HTR-8/SVneo (cell line): Measurements from ENCODE around the gene PDE6G.
"Not testable (repeated sequence)": the region's sequence is repeated elsewhere in the genome, so short reads cannot be mapped to it uniquely, and the experiment has no call there.

Experiments used
- DNase-seq: peaks from one replicate; pipeline ENCODE4 v3.0.0; 2011; ENCODE audit warnings: low spot score, mixed read lengths; ENCODE audit not compliant: insufficient read length
- FAIRE-seq: peaks from 2 replicates; lab custom pipeline; 2011; peaks lifted over from hg19 to GRCh38; lab: Jason Lieb, UNC

Gene PDE6G

DNA sequence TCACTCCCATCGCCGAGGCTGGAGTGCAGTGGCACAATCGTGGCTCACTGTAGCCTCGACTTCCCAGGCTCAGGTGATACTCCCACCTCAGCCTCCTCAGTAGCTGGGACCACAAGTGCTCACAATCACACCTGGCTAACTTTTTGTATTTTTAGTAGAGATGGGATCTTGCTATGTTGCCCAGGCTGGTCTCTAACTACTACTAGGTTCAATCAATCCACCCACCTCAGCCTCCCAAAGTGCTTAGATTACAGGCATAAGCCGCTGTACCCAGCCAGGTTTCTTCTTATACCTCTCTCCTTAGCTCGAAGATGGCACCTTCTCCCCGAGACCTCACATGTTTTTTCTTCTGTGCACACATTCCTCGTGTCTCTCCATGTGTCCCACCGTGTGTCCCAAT, 16.3 kb downstream of the PDE6G start:
- FAIRE-seq: no peak
- DNase-seq: no peak

DNA sequence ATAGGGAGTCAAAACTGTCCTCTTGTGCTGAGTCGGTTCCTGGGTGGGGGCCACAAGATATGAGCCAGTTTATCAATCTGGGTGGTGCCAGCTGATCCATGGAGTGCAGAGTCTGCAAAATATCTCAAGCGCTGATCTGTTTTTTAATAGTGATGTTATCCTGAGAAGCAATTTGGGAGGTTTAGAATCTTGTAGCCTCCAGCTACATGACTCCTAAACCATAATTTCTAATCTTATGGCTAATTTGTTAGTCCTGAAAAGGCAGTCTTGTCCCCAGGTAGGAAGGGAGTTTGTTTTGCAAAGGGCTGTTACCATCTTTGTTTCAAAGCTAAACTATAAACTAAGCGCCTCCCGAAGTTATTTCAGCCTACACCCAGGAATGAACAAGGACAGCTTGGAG, 17.7 kb downstream of the PDE6G start:
- DNase-seq: no peak

DNA sequence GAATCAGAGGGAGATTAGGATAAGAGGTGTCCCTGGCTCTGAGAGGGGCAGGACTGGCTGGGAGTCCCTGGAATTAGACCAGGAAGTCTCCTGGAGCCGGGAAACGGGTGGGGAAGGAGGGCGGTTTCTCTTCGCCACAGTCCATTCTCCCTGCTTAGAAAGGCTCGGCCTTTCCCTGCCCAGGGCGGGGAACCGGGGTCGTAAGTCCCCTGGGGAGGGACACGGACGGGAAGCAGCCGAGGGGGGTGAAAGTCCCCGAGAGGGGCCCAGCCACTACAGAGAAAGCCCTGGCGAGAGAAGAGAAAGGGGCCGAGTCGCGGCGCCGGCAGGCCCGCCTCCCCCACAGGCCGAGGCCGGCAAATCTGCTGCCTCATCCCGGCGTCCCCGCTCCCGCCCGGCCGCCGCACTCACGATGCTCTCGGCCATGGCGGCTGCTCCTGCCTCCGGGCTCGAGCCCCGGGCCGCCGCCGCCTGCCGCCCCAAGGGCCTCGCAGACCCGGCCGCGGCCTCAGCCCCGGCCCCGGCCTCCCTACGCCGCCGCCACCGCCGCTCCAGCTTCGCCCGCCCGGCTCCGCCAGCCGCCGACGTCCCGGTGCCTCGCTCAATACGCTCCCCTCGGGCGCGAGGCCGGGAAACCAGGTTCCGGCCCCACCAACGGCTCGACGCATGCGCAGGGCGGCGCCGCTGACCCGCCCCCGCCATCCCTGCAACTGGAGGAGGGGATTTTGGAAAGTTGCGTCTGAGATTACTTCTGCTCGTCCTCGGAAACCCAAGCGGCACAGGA, 19.6 kb downstream of the PDE6G start, which contains the start of the genes NPLOC4 and TSPAN10:
TSS of gene NPLOC4 (minus strand) at position 608 of the 784 bp plus-strand sequence. CDS start at position 426, 182 bp downstream.
TSS of gene TSPAN10 (plus strand) at position 692 of the 784 bp plus-strand sequence. CDS start 5,217 bp downstream, outside the sequence.
- FAIRE-seq: peak; percentile 60
- peak; percentile 93 for DNase-seq

More for the DNA sequence above, 17.7 kb downstream of the PDE6G start:
- no peak for FAIRE-seq

DNA sequence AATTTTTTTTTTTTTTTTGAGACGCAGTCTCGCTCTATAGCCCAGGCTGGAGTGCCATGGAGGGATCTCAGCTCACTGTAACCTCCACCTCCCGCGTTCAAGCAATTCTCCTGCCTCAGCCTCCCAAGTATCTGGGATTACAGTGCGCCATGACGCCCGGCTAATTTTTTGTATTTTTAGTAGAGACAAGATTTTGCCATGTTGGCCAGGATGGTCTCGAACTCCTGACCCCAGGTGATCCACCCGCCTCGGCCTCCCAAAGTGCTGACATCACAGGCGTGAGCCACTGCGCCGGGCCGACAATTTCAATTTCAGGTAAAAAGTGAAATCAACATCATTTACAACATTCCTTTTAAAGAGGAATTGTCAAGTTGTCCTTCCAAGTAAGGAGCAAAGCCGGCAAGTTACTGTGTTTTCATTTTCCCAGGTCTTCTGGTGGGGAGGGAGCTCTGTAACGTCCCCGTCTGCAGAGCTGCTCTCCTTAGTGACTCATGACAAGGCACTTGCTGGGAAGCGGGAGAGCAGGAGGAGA, 20.3 kb downstream of the PDE6G start:
- FAIRE-seq: no peak
- DNase-seq: peak; percentile 45

DNA sequence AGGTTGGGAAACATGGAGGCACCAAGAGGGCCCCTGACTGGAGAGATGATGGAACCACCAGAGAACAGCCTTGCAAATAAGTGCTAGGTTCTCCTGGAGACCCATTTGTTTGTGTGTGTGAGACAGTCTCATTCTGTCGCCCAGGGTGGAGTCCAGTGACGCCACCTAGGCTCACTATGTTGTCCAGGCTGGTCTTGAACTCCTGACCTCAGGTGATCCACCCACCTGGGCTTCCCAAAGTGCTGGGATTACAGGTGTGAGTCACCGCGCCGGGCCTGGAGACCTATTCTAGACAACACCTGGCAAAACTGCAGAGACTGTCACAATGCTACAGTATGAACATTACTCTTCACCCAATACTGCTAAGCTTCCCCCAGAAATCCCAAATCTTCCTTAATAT, 20.9 kb downstream of the PDE6G start:
- DNase-seq: no peak
- FAIRE-seq: no peak

DNA sequence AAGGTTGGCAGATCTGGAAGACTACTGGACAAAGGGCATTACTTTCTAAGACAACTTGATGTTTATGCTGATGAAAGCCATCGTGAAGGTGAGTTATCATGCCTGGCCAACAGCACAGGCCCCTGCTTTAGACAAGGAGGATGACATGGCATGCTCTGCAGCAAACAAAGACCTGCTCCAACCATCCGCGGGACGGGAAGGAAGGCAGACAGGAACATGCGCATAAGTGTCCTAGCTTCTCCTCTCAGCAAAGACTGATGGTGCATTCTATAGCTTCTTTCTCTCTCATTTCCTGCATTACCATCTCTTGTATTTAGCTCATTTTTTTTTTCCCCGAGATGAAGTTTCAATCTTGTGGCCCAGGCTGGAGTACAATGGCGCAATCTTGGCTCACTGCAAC, 24.9 kb downstream of the PDE6G start:
- FAIRE-seq: no peak
- DNase-seq: no peak

DNA sequence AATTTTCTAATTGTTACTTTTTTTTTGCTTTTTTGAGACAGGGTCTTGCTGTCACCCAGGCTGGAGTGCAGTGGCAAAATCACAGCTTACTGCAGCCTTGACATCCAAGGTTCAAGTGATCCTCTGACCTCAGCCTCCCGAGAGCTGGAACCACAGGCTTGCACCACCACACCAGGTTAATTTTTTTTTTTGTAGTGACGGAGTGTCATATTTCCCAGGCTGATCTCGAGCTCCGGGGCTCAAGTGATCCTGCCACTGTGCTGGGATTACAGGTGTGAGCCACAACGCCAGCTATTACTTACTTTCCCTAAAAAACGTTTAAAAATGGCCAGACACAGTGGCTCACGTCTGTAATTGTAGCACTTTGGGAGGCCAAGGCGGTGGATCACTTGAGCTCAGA, 26.1 kb downstream of the PDE6G start:
- FAIRE-seq: no peak

DNA sequence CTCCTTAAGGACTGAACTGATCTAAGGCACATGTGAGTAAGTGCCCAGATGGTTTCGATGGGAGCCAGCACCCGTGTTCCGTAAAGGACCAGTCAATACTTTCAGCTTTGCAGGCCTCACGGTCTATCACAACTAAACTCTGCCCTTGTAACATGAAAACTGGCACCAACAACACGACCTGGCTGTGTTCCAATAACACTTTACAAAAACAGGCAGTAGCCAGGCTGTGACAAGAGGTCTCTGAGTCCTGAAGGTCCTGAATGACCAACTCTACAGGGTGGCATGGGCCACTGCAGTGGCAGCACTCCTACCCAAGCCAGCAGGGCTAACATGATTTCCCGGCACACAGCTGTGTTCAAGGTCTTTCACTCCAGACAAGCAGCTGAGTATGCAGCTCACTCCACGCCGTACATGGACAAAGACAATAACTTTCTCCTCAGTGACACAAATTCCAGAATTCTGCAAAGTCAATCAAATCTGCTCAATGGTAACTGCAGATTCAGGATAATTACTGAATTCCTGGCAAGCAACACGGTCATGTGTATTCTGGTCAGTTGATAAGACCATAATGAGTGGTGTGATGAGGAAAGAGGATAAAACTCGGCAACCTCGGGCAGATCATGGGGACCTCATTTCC, 34.7 kb downstream of the PDE6G start:
- FAIRE-seq: no peak
- no peak for DNase-seq

More for the DNA sequence above, 26.1 kb downstream of the PDE6G start:
- no peak for DNase-seq

DNA sequence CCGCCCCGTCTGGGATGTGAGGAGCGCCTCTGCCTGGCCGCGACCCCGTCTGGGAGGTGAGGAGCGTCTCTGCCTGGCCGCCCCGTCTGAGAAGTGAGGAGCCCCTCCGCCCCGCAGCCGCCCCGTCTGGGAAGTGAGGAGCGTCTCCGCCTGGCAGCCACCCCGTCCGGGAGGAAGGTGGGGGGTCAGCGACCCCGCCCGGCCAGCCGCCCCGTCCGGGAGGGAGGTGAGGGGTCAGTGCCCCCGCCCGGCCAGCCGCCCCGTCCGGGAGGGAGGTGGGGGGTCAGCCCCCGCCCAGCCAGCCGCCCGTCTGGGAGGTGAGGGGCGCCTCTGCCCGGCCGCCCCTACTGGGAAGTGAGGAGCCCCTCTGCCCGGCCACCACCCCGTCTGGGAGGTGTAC, 38.0 kb downstream of the PDE6G start:
- FAIRE-seq, DNase-seq: not testable (repeated sequence)

DNA sequence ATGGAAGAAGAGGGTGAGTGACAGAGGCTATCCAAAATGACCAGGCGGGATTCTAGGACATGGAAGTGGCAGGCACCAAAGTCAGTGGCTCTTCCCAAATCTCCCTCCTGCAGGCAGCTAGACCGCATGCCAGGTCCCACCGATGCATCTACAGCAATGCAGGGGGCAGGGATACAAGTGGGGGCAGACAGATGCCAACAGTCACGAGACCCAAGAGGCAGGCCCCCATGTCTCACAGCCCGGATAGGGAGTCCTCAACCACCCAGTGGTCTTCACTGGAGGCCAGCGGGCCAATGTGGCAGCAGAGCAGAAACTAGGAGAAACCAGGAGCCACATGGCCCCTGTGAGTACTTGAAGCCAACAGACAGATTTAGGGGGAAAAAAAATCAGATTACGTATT, 39.5 kb downstream of the PDE6G start:
- FAIRE-seq (no peak), DNase-seq (no peak)

DNA sequence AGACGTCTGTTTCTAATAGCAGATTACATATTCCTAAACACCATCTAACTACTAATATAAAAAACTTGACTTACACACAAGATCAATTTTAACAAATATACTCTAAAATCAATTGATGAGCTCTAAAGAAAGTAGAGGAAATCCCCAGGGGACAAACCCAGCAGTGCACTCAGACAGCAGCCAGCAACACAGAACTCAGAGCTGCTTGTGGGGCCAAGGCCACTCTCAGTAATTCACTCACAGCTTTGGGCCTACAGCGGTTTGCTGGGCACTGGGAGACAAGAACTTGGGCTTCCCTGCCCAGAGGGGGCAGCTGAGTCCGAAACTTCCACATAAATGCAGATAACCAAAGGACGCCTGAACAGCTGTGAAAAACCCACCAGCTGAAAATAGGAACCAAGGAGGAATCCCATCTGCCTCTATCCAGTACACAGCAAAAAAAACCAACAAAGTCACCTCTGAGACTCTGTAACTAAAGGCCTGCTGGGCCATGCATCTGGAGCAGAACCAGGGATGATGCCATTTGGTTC, 40.9 kb downstream of the PDE6G start:
- FAIRE-seq: no peak
- DNase-seq: no peak

DNA sequence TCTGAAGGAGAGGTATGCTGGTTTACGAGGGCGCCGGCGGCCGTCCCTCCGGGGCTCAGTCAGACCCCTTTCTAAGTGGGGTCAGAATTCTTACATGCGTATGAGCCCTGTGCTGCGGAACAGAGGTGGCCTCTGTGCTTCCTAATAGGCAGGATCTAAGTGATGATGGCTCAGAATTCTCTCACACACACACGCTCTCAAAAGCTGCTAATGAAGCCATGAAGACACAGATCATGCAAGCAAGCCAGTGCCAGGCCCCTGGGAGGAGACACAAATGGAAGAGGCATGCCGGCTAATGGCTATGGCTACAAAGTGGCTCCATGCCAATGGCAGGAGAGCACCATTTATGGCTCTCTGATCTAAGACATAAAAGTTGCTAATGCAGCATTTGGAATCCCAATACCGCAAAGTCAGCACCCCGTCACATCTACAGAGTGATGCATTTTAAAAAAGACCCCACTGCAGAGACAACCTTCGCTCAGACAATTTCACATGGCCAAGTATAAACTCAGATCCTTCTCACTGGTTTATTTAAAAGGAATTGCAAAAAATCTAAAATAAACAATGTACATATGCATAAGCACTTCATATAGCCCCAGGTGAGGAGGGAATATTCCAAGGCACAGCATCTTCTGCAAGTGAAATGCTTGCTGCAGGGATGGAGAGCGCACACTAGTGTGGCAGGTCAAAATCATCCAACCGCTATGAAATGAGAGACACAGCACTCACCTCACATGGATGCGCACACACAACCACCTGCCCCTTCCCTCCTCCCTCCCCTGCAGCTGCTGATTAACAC, 44.0 kb downstream of the PDE6G start:
- no peak for FAIRE-seq

DNA sequence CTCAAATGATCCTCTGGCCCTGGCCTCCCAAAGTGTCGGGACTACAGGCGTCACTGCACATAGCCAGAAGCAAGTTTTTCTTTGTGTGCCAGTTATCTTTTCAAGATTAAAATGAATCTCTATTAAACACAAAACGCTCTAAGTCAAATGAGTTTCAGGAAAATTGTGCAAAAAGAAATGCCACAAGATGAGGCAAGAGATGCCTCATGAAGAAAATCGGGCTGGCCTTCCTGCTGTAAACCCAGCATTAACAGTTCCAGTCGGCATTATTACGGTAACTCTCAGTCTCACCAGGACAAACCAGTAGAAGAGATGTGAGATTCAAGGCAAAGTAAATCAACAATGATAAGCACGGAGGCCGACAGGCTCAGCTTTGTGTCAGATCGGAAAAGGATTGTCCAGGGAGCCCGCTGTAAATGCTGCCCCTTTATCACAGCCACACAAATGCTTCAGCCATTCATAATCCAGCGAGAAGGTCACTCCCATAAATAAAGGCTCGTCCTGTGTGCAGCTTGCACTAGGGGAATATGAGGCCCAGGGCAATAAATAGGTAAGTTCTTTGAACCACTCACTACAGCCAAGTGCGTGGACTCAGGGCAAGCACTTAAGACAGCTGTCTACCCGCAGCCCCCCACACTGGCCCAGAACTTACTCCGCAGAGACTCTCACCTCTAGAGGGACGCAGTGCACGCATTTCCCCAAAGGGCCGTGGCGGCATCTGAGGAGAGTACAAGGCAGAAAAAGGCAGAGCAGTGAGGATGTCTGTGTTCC, 46.6 kb downstream of the PDE6G start:
- FAIRE-seq: no peak

More for the DNA sequence above, 44.0 kb downstream of the PDE6G start:
- DNase-seq: no peak

DNA sequence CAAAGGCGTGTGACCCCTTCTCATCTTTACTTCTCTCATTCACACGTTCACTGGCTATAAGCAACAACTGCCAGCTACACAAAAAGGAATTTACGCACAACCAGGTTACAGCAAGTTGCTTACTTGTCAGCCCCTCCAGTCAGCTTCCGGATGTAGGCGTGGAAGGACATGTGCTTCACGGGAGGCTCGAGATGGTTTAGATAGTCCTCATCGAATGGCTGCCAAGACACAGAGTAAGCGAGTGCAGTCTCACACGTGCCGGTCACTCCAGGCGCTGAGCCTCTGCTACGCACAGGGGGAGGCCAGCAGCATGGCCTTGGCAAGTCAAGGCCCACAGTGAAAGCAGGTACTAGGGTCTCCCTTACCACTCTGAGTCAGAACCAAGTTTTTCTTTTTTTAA, 47.7 kb downstream of the PDE6G start:
- DNase-seq: no peak
- no peak for FAIRE-seq

More for the DNA sequence above, 46.6 kb downstream of the PDE6G start:
- no peak for DNase-seq

DNA sequence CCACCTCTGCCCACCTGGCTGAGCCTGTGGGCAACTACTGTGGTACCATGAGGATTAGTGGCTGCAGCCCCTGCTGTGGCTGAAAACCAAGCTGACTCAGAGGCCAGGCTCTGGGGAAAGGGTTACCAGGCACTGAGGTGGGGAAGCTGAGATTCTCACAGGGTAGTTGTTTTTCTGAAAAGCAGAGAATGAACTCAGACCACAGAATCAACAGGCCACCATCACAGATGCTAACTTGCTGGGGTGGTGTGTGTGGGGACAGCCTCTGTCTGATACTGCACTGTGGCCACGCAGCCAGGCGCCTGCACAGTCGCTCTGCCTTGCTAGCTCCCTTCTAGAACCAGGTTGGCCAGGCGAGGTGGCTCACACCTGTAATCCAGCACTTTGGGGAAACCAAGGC, 48.3 kb downstream of the PDE6G start:
- no peak for DNase-seq
- no peak for FAIRE-seq

DNA sequence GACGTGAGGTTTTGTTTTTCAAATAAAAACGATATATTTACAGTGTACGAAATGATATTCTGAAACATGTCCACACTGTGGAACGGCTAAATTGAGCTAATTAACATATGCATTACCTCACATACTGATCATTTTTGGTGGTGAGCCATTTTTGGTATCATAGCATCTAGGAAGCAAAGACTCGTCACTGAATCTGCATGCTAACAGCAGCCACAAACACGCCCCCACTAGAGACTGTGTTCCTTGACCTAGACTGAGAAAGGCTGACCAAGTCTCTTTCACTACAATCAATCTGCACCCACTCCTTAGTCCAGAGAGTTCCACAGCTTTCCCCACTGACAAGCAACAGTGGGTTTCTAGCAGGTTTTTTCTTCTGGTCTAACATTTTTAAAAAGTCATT, 48.9 kb downstream of the PDE6G start:
- no peak for FAIRE-seq
- no peak for DNase-seq

DNA sequence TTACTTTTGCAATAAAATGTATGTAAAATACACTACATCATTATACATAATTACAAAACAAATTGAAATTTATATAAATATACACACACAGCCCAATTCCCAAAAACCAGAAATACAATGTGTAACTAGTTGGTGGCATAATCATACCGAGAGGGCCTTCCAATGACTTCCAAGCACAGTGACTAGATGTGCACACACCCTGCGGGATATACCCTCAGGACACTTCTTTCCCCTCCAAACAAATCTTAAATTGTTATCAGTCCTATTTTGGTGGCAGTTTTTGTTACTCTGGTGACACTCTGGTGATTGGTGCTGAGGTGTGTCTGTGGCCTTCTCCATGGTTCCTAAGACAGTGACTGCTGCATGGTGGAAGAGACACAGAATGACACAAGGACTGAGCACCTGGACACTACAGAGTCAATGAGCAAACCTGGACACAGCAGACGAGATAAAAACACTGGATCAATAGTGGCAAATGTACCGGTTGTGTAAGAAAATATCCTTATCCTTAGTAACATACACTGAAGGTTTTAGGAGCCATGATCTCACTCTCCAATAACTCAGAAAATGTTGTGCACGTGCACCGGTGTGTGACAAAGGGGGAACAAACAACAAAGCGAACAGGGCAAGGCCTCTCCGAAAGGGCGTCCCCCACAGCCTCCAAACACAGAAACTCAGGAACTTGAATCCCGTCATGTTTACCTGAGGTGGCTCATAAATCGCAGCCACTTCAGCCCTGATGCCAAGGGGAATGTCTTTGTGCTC, 52.3 kb downstream of the PDE6G start:
- DNase-seq (no peak), FAIRE-seq (no peak)

DNA sequence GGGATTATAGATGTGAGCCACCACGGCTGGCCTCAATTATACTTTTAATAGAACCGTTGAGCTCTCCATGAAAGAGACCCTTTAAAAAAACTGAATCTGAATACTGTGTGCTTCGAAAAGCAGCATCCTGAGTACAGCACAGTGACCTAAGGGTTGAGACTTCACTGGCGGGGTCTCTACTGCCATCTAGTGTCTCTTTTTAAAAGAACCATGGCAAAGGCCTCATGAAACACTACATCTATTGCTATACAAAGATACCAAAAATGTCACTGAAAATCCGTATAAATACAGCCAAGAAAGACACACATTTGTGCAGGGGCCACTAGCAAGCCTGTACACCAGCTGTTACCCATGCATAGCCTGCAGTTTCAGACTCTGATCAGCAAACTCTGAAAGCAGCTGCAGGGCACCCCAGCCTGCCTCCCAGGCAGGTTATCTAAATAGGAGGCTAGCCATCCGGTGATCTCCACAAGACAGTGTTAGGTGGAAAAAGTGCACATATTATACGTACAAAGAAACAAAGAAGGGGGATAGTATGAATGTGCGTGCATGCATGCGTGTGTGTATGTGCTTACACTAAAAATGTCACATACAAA, 54.7 kb downstream of the PDE6G start:
- FAIRE-seq: no peak
- peak; percentile 81 for DNase-seq
